Esophagus muscularis mucosa (tissue), 4 donors: ENCODE data around the gene SUSD6. TPM values are rescaled to one million over a fixed set of nuclear protein-coding genes. Genes with fewer than 3 reads are reported as not detected.
A peak's percentile ranks its signal among the peaks of the same experiment; 100 is the strongest.
"Not testable (repeated sequence)": the region's sequence is repeated elsewhere in the genome, so short reads cannot be mapped to it uniquely, and the experiment has no call there.

Experiments used
- DNase-seq: peaks from one replicate; pipeline ENCODE4 v3.0.0-alpha.2; 2017; ENCODE audit errors: extremely low spot score
- H3K27ac ChIP-seq, 4 donors: fragments of 200-600 bp; sonication (generic); replicated peaks in 1 of 4; 1 replicate in 3 of 4; 2 replicates in 1 of 4; pipeline ENCODE4 v1.5.1; 2016 to 2019; ENCODE audit warnings: mild to moderate bottlenecking in 1 of 4
- H3K27me3 ChIP-seq, 4 donors: fragments of 200-600 bp; sonication (generic); one replicate each; pipeline versions ENCODE4 v1.5.1 to v1.6.0; 2016 to 2019
- H3K36me3 ChIP-seq, 4 donors: fragments of 200-600 bp; sonication (generic); one replicate each; pipeline ENCODE4 v1.5.1; 2016 to 2019
- H3K4me1 ChIP-seq, 4 donors: fragments of 200-600 bp; sonication (generic); one replicate each; pipeline ENCODE4 v1.5.1; 2016 to 2019
- H3K4me3 ChIP-seq, 4 donors: fragments of 200-600 bp; sonication (generic); 1 replicate in 2 of 4; 2 replicates in 2 of 4; pipeline ENCODE4 v1.5.1; 2016 to 2019; ENCODE audit warnings: mild to moderate bottlenecking in 4 of 4, moderate library complexity in 1 of 4
- H3K9me3 ChIP-seq, 4 donors: fragments of 200-600 bp; sonication (generic); 1 replicate in 3 of 4; 2 replicates in 1 of 4; pipeline ENCODE4 v1.5.1; 2016 to 2019
- EP300 ChIP-seq: sonication (generic); formaldehyde crosslinking; IDR thresholded peaks from one replicate; pipeline ENCODE4 v1.6.1; 2017; ENCODE audit warnings: antibody characterized with exemption
- POLR2A ChIP-seq: fragments of 450-650 bp; IDR thresholded peaks from one replicate; pipeline ENCODE4 v1.6.1; 2017; ENCODE audit warnings: antibody characterized with exemption, moderate library complexity, mild to moderate bottlenecking, low read depth
- POLR2AphosphoS5 ChIP-seq, 2 donors: sonication (generic); formaldehyde crosslinking; IDR thresholded peaks; one replicate each; pipeline ENCODE4 v1.6.1; 2017; ENCODE audit warnings: antibody characterized with exemption in 2 of 2
- WGBS: methylation state at CpG from one replicate; pipeline ENCODE4 v1.1.5; 2018; 5-methylcytosine and 5-hydroxymethylcytosine counted together
- intact Hi-C: fragments of 100-400 bp; cut with DNase I; formaldehyde crosslinking; loops from one replicate; pipeline ENCODE4 v1.15.1; 2023
- total RNA-seq, 4 donors: library from RNA; depleted of rRNA; stranded (reverse); fragments of >200 nt; gene quantifications; one replicate each; pipeline versions ENCODE4 v1.1.0 to v1.2.1, GENCODE V29; 2016
- TF ChIP-seq, protein P1 (sequence below), 3 experiments: fragments of 200-600 bp in 2 of 3; fragments of 450-650 bp in 1 of 3; sonication (generic) in 2 of 3; IDR thresholded peaks; one replicate each; pipeline ENCODE4 v1.5.1; 2017 to 2019; ENCODE audit warnings: antibody characterized with exemption in 3 of 3, mild to moderate bottlenecking in 2 of 3, moderate library complexity in 1 of 3

SUSD6 gene
- total RNA-seq, 4 donors from 2014 or later: 21.2 to 89.5 (median 43.5) TPM

- Histone ChIP-seq H3K4me3 (peak overlapping the region; percentile 22 to 43 (median 33)), H3K9me3 (no peaks in the 10 kb centered on the region), H3K27ac (peak overlapping the region; percentile 26 to 73 (median 54)), H3K4me1 (peaks cover 0 to 17% (median 14%) of the 10 kb centered on the region in 4 donors), H3K27me3 (no peaks in the 10 kb centered on the region), H3K36me3 (no peaks in the 10 kb centered on the region)
- 26% methylated on average over 6 of the region's 6 CpGs for WGBS
- TF ChIP-seq POLR2AphosphoS5 (IDR thresholded peaks at IDR 0.05): no peak
- no peak for TF ChIP-seq EP300
- TF ChIP-seq, protein P1, sequence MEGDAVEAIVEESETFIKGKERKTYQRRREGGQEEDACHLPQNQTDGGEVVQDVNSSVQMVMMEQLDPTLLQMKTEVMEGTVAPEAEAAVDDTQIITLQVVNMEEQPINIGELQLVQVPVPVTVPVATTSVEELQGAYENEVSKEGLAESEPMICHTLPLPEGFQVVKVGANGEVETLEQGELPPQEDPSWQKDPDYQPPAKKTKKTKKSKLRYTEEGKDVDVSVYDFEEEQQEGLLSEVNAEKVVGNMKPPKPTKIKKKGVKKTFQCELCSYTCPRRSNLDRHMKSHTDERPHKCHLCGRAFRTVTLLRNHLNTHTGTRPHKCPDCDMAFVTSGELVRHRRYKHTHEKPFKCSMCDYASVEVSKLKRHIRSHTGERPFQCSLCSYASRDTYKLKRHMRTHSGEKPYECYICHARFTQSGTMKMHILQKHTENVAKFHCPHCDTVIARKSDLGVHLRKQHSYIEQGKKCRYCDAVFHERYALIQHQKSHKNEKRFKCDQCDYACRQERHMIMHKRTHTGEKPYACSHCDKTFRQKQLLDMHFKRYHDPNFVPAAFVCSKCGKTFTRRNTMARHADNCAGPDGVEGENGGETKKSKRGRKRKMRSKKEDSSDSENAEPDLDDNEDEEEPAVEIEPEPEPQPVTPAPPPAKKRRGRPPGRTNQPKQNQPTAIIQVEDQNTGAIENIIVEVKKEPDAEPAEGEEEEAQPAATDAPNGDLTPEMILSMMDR (IDR thresholded peaks at IDR 0.05): no peak
- no peak for TF ChIP-seq POLR2A
- no peak for DNase-seq
- intact Hi-C loops: no loop called here
Measured at GRCh38 chr14:69593018-69593677, 18.2 kb upstream of the SUSD6 start.

DNA sequence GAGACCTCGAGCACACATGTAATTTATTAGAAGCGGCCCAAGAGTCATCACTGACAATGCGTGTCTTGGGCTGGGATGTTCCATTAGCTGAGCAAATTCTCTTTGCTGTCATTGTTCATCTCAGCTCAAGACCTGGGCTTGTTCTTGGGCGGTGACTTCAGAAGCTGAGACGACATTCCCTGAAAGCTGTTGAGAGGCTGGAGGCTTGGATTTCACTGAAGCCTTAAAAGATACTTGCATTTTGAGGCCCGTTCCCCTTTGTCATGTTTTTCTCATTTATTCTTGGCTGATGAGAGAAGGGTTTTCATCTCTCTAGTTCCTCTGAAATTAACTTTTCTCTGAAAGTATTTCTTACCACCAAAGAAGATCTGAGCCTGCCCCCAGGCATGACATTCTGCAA lies 16.6 kb upstream of the SUSD6 start:
- 92% methylated on average over 6 of the region's 6 CpGs for WGBS
- H3K36me3 ChIP-seq: no peaks in the 10 kb centered on the region
- DNase-seq: no peak
- TF ChIP-seq EP300 (no peak), POLR2A (no peak), POLR2AphosphoS5 (IDR thresholded peaks at IDR 0.05) (no peak)
- TF ChIP-seq, protein P1 (IDR thresholded peaks at IDR 0.05): no peak
- H3K9me3 ChIP-seq: no peaks in the 10 kb centered on the region
- peaks cover 0 to 17% (median 14%) of the 10 kb centered on the region in 4 donors for H3K4me1 ChIP-seq
- H3K4me3 ChIP-seq: no peak overlapping the region
- intact Hi-C loops: no loop called here
- no peaks in the 10 kb centered on the region for H3K27me3 ChIP-seq
- no peak overlapping the region for H3K27ac ChIP-seq

GRCh38 chr14:69595336-69595735 lies 16.1 kb upstream of the SUSD6 start:
- no peaks in the 10 kb centered on the region for H3K9me3 ChIP-seq
- no peaks in the 10 kb centered on the region for H3K36me3 ChIP-seq
- TF ChIP-seq, protein P1 (IDR thresholded peaks at IDR 0.05): no peak
- TF ChIP-seq POLR2A (no peak), POLR2AphosphoS5 (IDR thresholded peaks at IDR 0.05) (no peak)
- intact Hi-C loops: no loop called here
- H3K27ac ChIP-seq: no peak overlapping the region
- H3K4me1 ChIP-seq: peaks cover 0 to 17% (median 14%) of the 10 kb centered on the region in 4 donors
- no peaks in the 10 kb centered on the region for H3K27me3 ChIP-seq
- H3K4me3 ChIP-seq: no peak overlapping the region
- DNase-seq: no peak
- WGBS: 92% methylated on average over 5 of the region's 5 CpGs

DNA sequence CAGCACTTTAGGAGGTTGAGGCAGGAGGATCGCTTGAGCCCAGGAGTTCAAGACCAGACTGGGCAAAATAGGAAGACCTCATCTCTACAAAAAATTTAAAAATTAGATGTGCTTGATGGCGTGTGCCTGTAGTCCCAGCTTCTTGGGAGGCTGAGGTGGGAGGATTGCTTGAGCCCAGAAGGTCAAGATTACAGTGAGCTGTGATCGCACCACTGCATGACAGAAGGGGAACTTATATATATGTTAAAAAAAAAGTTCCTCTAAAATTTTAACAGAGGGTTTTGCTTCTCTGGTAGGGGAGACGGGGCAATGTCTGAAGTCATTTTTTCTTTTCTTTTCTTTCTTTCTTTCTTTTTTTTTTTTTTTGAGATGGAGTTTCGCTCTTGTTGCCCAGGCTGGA lies 12.0 kb upstream of the SUSD6 start:
- H3K36me3 ChIP-seq, H3K27me3 ChIP-seq, H3K4me1 ChIP-seq, H3K27ac ChIP-seq, H3K4me3 ChIP-seq, intact Hi-C loops, DNase-seq, H3K9me3 ChIP-seq: not testable (repeated sequence)
- WGBS: 95% methylated on average over 5 of the region's 5 CpGs

DNA sequence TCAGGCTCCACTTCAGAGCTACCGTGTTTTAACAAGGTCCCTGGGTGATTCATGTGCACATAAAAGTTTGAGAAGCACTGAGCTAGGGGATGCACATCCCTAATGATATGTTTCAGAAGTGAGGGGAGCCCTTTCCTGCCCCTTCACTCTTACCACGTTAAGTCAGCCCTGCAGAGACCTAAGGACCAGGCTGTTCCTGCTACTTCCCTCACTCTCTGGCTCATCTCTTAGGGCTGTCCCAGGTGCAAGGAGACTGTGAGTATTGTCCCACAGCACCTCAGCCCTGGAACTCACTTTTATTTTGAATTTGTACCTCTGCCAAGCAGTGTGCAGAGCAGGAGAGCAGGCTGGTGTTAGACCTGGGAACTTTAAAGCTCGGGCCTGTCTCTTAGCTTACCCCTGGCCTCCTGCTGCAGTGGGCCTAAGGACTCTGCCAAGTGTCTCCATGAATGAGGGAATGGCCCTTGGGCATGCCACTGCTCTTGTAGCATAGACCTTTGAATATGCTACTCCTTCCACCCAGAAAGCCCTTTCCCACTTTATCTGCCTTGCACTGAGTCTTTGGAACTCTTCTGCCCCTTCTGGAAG lies 11.0 kb upstream of the SUSD6 start:
- H3K9me3 ChIP-seq: no peaks in the 10 kb centered on the region
- no peak overlapping the region for H3K4me3 ChIP-seq
- H3K4me1 ChIP-seq: peaks cover 0 to 6% (median 2%) of the 10 kb centered on the region in 4 donors
- H3K36me3 ChIP-seq: no peaks in the 10 kb centered on the region
- H3K27ac ChIP-seq: no peak overlapping the region
- intact Hi-C loops: no loop called here
- 85% methylated on average over 3 of the region's 3 CpGs for WGBS
- no peaks in the 10 kb centered on the region for H3K27me3 ChIP-seq
- TF ChIP-seq POLR2A: no peak
- TF ChIP-seq POLR2AphosphoS5 (IDR thresholded peaks at IDR 0.05): no peak
- TF ChIP-seq, protein P1 (IDR thresholded peaks at IDR 0.05): no peak
- TF ChIP-seq EP300: no peak
- no peak for DNase-seq
